ENCODE results near the gene DNAH6.

The DNAH6 gene

GRCh38 chr2:84778911-84779690 lies 262.8 kb downstream of the DNAH6 start:
- H3K9me3 ChIP-seq (ENCODE audit: insufficient read depth, low read length, severe bottlenecking), result no peaks in the 10 kb centered on the region
- H3K9ac ChIP-seq (ENCODE audit: low read depth, low read length), result no peak overlapping the region
- no peaks in the 10 kb centered on the region for H3K79me2 ChIP-seq (ENCODE audit: insufficient read depth, low read length)
- H3K4me3 ChIP-seq (ENCODE audit: low read depth in 1 of 2, low read length in 2 of 2), result no peak overlapping the region
- TF ChIP-seq EZH2 (IDR thresholded peaks at IDR 0.05; ENCODE audit: borderline replicate concordance, low read depth, low read length, severe bottlenecking) (no peak), CTCF (IDR thresholded peaks at IDR 0.05; ENCODE audit: borderline replicate concordance, extremely low read depth, low read length, poor library complexity, severe bottlenecking) (no peak)
- no peak overlapping the region for H3K4me2 ChIP-seq (ENCODE audit: insufficient read depth, low read length)
- no peak for ATAC-seq (ENCODE audit: insufficient read depth, low read depth)
- H3K4me1 ChIP-seq (ENCODE audit: insufficient read depth, low read length), result no peaks in the 10 kb centered on the region
- H4K20me1 ChIP-seq (ENCODE audit: insufficient read depth, low read length), result no peaks in the 10 kb centered on the region
- H3K36me3 ChIP-seq (ENCODE audit: insufficient read depth, low read length), result no peaks in the 10 kb centered on the region
- H2AFZ ChIP-seq (ENCODE audit: low read depth, low read length), result no peak overlapping the region
- no peak overlapping the region for H3K27ac ChIP-seq (ENCODE audit: low read length)
- no peak for DNase-seq
- H3K27me3 ChIP-seq (ENCODE audit: insufficient read depth, low read length, poor library complexity), result no peaks in the 10 kb centered on the region

- H3K9ac ChIP-seq (ENCODE audit: low read depth, low read length), result no peak overlapping the region
- no peak overlapping the region for H3K27ac ChIP-seq (ENCODE audit: low read length)
- DNase-seq (no peak), ATAC-seq (ENCODE audit: insufficient read depth, low read depth) (no peak)
- H3K27me3 ChIP-seq (ENCODE audit: insufficient read depth, low read length, poor library complexity), result no peaks in the 10 kb centered on the region
- H2AFZ ChIP-seq (ENCODE audit: low read depth, low read length), result no peak overlapping the region
- H3K4me1 ChIP-seq (ENCODE audit: insufficient read depth, low read length), result no peaks in the 10 kb centered on the region
- H3K4me3 ChIP-seq (ENCODE audit: low read depth in 1 of 2, low read length in 2 of 2), result no peak overlapping the region
- no peaks in the 10 kb centered on the region for H3K9me3 ChIP-seq (ENCODE audit: insufficient read depth, low read length, severe bottlenecking)
- H3K79me2 ChIP-seq (ENCODE audit: insufficient read depth, low read length), result no peaks in the 10 kb centered on the region
- TF ChIP-seq CTCF (IDR thresholded peaks at IDR 0.05; ENCODE audit: borderline replicate concordance, extremely low read depth, low read length, poor library complexity, severe bottlenecking) (no peak), EZH2 (IDR thresholded peaks at IDR 0.05; ENCODE audit: borderline replicate concordance, low read depth, low read length, severe bottlenecking) (no peak)
- no peaks in the 10 kb centered on the region for H3K36me3 ChIP-seq (ENCODE audit: insufficient read depth, low read length)
- H4K20me1 ChIP-seq (ENCODE audit: insufficient read depth, low read length), result no peaks in the 10 kb centered on the region
- H3K4me2 ChIP-seq (ENCODE audit: insufficient read depth, low read length), result no peak overlapping the region
Measured at GRCh38 chr2:84779781-84780180, 263.5 kb downstream of the DNAH6 start.

GRCh38 chr2:84781942-84782716 lies 265.8 kb downstream of the DNAH6 start:
- Histone ChIP-seq H3K79me2 (ENCODE audit: insufficient read depth, low read length) (no peaks in the 10 kb centered on the region), H3K27me3 (ENCODE audit: insufficient read depth, low read length, poor library complexity) (no peaks in the 10 kb centered on the region), H3K27ac (ENCODE audit: low read length) (no peak overlapping the region), H3K36me3 (ENCODE audit: insufficient read depth, low read length) (no peaks in the 10 kb centered on the region), H3K9me3 (ENCODE audit: insufficient read depth, low read length, severe bottlenecking) (no peaks in the 10 kb centered on the region), H2AFZ (ENCODE audit: low read depth, low read length) (no peak overlapping the region), H3K4me1 (ENCODE audit: insufficient read depth, low read length) (no peaks in the 10 kb centered on the region), H4K20me1 (ENCODE audit: insufficient read depth, low read length) (no peaks in the 10 kb centered on the region), H3K4me2 (ENCODE audit: insufficient read depth, low read length) (no peak overlapping the region), H3K9ac (ENCODE audit: low read depth, low read length) (no peak overlapping the region), H3K4me3 (ENCODE audit: low read depth in 1 of 2, low read length in 2 of 2) (no peak overlapping the region)
- ATAC-seq (ENCODE audit: insufficient read depth, low read depth) (no peak), DNase-seq (no peak)
- no peak for TF ChIP-seq EZH2 (IDR thresholded peaks at IDR 0.05; ENCODE audit: borderline replicate concordance, low read depth, low read length, severe bottlenecking)
- TF ChIP-seq CTCF (IDR thresholded peaks at IDR 0.05; ENCODE audit: borderline replicate concordance, extremely low read depth, low read length, poor library complexity, severe bottlenecking), result no peak

Data from DND-41 (cell line).